Esophagus (tissue), 2 donors: Measurements from ENCODE around the gene TLE1. TPM values are rescaled to one million over a fixed set of nuclear protein-coding genes. Genes with fewer than 3 reads are reported as not detected.

ENCODE experiments used
- H3K27ac ChIP-seq, 2 donors: one replicate each; pipeline ENCODE4 v1.5.1; 2013; ENCODE audit warnings: low read depth in 2 of 2, mild to moderate bottlenecking in 2 of 2, inconsistent platforms in 1 of 2, low read length in 1 of 2, moderate library complexity in 1 of 2
- H3K27me3 ChIP-seq, 2 donors: one replicate each; pipeline ENCODE4 v1.6.1; 2013; ENCODE audit warnings: low read length in 2 of 2, control low read depth in 1 of 2, mild to moderate bottlenecking in 1 of 2; ENCODE audit not compliant: insufficient read depth in 2 of 2, control insufficient read depth in 1 of 2
- H3K36me3 ChIP-seq, 2 donors: one replicate each; pipeline ENCODE4 v1.6.1; 2013; ENCODE audit warnings: low read length in 1 of 2; ENCODE audit not compliant: control insufficient read depth in 2 of 2, insufficient read depth in 2 of 2
- H3K4me1 ChIP-seq, 2 donors: one replicate each; pipeline ENCODE4 v1.6.1; 2013; ENCODE audit warnings: low read length in 1 of 2; ENCODE audit not compliant: control insufficient read depth in 2 of 2, insufficient read depth in 2 of 2
- H3K4me3 ChIP-seq, 2 donors: one replicate each; pipeline ENCODE4 v1.5.1; 2013; ENCODE audit warnings: low read length in 2 of 2, mild to moderate bottlenecking in 2 of 2, low read depth in 1 of 2, moderate library complexity in 1 of 2
- H3K9me3 ChIP-seq, 2 donors: one replicate each; pipeline ENCODE4 v1.6.1; 2013; ENCODE audit warnings: mild to moderate bottlenecking in 2 of 2, low read depth in 1 of 2, low read length in 1 of 2, moderate library complexity in 1 of 2; ENCODE audit not compliant: control insufficient read depth in 2 of 2, insufficient read depth in 1 of 2
- WGBS, 2 donors: extraction: QIAGEN DNeasy Blood & Tissue Kit; methylation state at CpG; one replicate each; pipeline ENCODE4 v1.1.7; 2013; 5-methylcytosine and 5-hydroxymethylcytosine counted together
- polyA plus RNA-seq, 2 donors: library from polyadenylated mRNA; stranded (reverse); fragments of 200-250 nt; gene quantifications; one replicate each; pipeline ENCODE4 v1.2.3, GENCODE V29; 2013
- donor health status: healthy with polysubstance abuse.
- donor health status: Bipolar disorder and iron deficiency.

TLE1 gene
- polyA plus RNA-seq, 2 donors: 11.1 to 14.7 TPM

DNA sequence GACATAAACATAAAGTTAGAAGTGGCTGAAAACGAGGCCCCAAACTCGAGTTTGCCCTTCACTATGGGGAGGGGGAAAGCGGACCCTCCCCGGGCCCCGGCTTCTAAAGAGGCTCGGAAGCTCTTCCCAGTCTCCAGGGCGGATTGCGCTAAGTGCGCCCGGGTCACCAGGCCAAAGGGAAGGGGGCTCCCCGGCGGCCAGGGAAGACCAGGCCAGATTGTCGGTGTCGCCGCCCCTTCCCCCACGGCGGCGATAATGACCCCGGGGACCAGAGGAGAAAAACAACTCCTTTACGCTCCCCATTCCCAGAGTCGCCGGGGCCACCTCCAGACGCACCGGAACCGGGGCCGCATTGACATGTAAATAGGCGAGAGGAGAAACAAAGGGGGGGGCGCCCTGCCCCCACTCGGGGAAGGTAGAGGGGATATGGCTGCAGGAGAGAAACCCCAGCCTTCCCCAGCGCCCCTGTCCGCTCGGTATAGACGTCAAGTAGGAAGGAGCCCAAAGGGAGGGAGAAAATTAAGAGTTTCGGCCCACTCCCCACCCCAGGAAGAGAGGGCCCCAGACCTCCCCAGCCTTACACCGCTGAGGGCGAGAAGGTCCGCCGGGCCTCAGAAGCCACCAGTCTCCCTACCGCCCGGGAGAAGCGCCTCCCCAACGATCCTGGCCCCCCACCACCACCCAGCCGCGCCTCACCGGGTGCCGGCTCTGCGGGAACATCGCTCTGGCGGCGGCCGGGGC is 1.7 kb downstream of the TLE1 start:
- H3K4me3 ChIP-seq: peak overlapping the region; percentile 83 to 94
- H3K27me3 ChIP-seq: no peaks in the 10 kb centered on the region
- H3K4me1 ChIP-seq: no peaks in the 10 kb centered on the region
- peak overlapping the region; percentile 93 for H3K27ac ChIP-seq
- H3K9me3 ChIP-seq: no peaks in the 10 kb centered on the region
- no peaks in the 10 kb centered on the region for H3K36me3 ChIP-seq
- WGBS, 2 donors: 1 to 2% methylated on average over 41 to 51 of the region's 51 CpGs

DNA sequence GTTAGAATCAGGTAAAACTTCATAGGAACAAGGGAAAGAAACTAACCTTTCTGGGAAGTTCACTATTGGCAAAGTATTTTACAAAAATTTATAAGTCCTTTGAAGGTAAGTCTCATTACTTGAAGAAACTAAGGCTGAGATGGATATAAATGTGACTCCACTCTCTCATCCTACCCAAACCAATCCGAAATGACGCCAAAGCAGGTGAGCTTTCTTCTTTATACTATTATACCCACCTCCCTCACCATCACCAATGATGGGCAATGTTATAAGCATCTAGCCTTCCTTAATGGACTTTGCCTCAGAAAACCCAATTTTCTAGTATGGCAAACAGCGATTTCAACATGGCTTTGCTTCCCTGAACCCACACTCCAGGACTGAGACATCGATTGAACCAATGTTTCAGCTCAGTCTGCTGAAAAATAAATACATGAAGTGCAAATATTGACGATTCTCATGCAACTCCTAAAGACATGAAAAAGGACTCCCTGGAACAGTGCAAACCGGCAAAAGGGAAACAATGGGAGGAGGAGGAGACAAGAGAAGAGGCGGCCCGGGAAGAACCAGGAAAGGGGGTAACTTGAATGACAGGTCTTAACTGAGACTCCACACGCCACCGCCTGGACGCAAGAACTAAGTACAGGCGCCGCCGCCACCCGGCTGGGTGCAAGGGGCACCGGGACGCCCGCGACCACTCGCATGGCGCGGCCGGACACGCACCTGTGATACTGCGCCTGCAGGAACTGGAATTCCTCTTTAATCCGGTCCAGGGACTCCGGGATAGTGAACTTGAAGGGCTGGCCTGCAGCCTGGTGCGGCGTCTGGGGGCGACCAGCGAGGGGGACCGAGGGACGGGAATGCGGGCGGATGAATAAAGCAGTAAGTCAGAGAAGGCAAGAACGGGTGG is 2.5 kb downstream of the TLE1 start:
- H3K36me3 ChIP-seq: no peaks in the 10 kb centered on the region
- H3K27me3 ChIP-seq: no peaks in the 10 kb centered on the region
- H3K4me3 ChIP-seq: peak overlapping the region; percentile 83 to 94
- no peaks in the 10 kb centered on the region for H3K4me1 ChIP-seq
- H3K9me3 ChIP-seq: no peaks in the 10 kb centered on the region
- H3K27ac ChIP-seq: peak overlapping the region; percentile 93
- WGBS, 2 donors: 4 to 5% methylated on average over 36 of the region's 36 CpGs

DNA sequence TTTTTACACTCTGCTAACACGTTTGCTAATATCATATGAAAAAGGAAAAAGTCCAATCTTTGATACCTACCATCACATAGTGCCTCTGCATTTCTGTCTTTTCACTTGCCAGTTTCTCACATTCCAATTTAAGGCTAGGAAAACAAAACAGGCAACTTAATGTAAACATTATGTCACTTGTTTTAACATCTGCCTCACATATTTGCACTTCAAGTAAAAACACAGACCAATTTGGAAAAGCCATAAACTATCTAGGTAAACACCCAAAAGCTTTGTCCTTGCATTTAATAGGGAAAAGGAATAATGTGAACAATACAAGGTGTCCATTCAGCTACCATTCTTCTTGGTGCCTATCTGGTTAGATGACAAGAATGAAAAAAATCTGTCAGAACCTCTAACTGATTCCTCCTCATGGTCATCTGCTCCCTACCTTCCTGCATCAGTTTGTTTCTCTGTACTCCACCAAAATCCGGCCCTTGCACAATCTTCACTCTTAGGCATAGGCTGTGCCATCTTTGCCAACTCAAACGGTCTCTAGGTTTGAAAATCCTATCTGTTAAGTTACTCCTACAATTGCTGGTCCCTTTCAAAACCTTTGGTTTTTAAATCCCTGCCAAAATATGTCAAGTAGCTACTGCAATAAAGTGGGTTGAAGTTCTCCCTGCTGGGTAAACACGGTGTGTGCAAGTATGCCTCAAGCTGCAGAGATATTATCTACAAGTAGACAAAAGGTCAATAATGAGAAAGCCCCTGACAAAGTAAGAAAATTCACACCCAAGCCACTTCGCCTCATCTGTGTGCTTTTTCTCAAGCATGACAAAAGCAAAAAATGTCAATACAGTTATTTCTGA is 3.4 kb downstream of the TLE1 start:
- 33 to 44% methylated on average over 5 of the region's 5 CpGs for WGBS, 2 donors
- no peaks in the 10 kb centered on the region for H3K9me3 ChIP-seq
- no peak overlapping the region for H3K27ac ChIP-seq
- H3K36me3 ChIP-seq: no peaks in the 10 kb centered on the region
- H3K4me3 ChIP-seq: peak overlapping the region in 1 of 2 donors; percentile 94
- H3K27me3 ChIP-seq: no peaks in the 10 kb centered on the region
- H3K4me1 ChIP-seq: no peaks in the 10 kb centered on the region

DNA sequence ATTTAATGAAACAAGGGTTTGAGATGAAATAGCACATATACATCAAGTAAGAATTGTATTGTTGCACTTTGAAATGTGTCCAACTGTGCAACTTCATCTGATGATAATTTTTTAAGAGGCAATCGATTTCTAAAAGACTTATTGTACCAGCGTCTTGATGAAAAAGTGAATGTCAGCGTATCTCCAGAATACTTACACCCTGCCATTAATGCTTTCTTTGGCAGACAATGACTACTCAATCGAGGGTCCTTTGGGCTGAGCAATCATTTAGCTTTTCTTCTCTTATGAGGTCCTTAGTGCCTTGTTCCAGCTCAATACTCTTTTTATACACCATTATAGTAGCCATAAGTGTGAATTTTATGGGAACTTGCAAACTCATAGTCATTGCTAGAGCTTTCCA is 4.7 kb downstream of the TLE1 start:
- H3K36me3 ChIP-seq: no peaks in the 10 kb centered on the region
- H3K9me3 ChIP-seq: no peaks in the 10 kb centered on the region
- H3K4me3 ChIP-seq: no peak overlapping the region
- no peak overlapping the region for H3K27ac ChIP-seq
- WGBS, 2 donors: 79 to 82% methylated on average over 4 of the region's 4 CpGs
- H3K27me3 ChIP-seq: no peaks in the 10 kb centered on the region
- H3K4me1 ChIP-seq: no peaks in the 10 kb centered on the region

DNA sequence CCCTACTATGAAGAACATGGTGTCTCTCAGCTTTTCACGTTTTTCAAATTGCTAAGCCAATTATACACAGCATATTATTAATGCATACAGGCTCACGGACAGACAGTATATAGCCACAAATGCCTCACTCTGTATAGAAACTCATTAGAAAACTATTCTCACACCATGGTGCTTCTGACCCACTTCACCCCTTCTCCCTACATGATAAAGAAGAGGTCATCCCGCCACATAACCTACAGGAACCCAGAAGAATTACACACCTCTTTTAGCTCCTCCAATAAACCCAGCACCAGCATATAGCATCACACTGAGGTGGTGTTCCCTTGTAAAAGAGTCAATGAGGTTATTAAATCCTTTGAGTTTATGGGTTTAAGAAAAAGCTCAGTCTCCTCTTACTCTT is 5.6 kb downstream of the TLE1 start:
- Histone ChIP-seq H3K4me1 (no peaks in the 10 kb centered on the region), H3K9me3 (no peaks in the 10 kb centered on the region), H3K36me3 (no peaks in the 10 kb centered on the region), H3K27ac (no peak overlapping the region), H3K4me3 (no peak overlapping the region), H3K27me3 (no peaks in the 10 kb centered on the region)
- 81 to 82% methylated on average over 3 of the region's 3 CpGs for WGBS, 2 donors

DNA sequence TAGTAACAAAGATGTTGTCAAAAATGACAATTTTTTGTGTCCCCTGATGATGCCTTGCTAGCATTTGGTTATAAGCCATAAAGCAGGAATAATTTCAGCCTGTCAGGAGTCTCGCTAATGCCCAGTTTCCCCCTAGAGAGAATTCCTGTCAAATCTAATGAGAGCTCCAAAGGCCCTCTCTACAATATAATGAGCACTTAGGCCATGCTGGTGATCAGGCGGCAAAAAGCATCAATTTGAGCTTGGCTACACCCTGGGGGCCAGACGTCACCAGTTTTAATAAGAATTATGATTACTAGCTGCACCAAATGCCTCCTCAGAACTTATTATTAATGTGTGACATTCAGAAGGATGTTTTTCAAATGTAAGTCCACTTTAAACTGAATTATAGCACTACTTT is 6.1 kb downstream of the TLE1 start:
- no peaks in the 10 kb centered on the region for H3K27me3 ChIP-seq
- H3K4me1 ChIP-seq: no peaks in the 10 kb centered on the region
- H3K4me3 ChIP-seq: no peak overlapping the region
- 74 to 77% methylated on average over 3 of the region's 3 CpGs for WGBS, 2 donors
- H3K9me3 ChIP-seq: no peaks in the 10 kb centered on the region
- no peak overlapping the region for H3K27ac ChIP-seq
- peaks cover 0 to 2% of the 10 kb centered on the region in 2 donors for H3K36me3 ChIP-seq

DNA sequence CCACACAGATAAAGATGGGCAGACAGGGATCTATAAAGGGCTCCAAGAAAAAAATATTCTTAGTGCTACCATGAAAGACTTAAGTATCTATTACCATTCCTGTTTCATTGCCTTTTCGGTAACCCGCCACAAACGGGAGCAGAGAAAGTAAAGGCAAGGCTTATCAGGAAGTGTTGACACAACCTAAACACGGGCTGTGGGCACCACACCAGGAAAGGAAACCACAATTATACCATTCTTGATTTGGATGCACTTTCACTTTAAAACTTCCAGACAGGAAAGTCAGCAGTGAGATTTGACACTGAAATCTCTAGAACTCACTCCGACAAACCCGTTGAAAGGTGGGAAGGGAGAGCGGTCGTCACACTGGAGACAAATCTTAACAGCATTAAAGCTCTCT is 6.5 kb downstream of the TLE1 start:
- WGBS, 2 donors: 27 to 48% methylated on average over 8 of the region's 8 CpGs
- Histone ChIP-seq H3K4me1 (no peaks in the 10 kb centered on the region), H3K36me3 (peaks cover 0 to 2% of the 10 kb centered on the region in 2 donors)

DNA sequence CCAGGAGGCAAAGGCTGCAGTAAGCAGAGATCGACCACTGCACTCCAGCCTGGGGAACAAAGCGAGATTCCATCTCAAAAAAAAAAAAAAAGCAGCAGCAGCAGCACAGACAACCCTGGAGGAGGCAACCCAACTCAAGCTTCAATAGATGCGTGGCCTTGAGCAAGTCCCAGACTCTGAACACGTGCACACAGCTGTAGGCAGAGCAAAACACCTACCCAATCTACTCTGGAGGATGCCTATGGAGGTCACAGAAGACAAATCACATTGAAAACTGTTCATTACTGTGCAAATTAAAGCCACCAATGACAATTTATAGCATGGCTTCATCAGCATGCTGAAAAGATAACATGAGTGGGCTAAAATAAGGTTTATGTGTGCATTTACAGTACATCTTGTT is 7.2 kb downstream of the TLE1 start:
- H3K27me3 ChIP-seq: no peaks in the 10 kb centered on the region
- 81 to 94% methylated on average over 4 of the region's 4 CpGs for WGBS, 2 donors
- H3K36me3 ChIP-seq: peaks cover 0 to 2% of the 10 kb centered on the region in 2 donors
- no peak overlapping the region for H3K27ac ChIP-seq
- H3K4me3 ChIP-seq: no peak overlapping the region
- no peaks in the 10 kb centered on the region for H3K9me3 ChIP-seq
- H3K4me1 ChIP-seq: no peaks in the 10 kb centered on the region

More for the DNA sequence above, 6.5 kb downstream of the TLE1 start:
- no peak overlapping the region for H3K27ac ChIP-seq
- no peak overlapping the region for H3K4me3 ChIP-seq
- H3K9me3 ChIP-seq: no peaks in the 10 kb centered on the region
- no peaks in the 10 kb centered on the region for H3K27me3 ChIP-seq

DNA sequence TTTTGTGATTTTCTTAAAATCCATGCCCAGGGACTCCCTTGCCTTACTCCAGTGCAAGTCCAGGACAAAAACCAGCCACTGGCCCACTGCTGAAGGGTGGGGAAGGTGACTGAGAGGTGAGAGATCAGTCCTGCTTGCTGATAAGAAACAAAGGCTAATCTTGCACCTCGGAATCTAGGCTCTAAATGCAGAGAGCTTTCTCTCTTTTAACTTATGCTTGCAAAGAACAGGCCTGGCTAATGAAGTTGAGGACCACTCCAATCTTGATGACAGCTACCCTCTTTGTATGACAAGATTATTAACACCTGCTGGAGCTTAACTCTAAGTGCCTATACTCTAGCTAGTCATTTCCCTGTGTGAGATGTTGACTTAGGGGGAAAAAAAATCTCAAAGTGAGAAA is 8.8 kb downstream of the TLE1 start:
- Histone ChIP-seq H3K4me1 (no peaks in the 10 kb centered on the region), H3K36me3 (peaks cover 0 to 2% of the 10 kb centered on the region in 2 donors), H3K4me3 (no peak overlapping the region), H3K9me3 (no peaks in the 10 kb centered on the region), H3K27me3 (no peaks in the 10 kb centered on the region), H3K27ac (no peak overlapping the region)
- WGBS, 2 donors: 63 to 84% methylated on average over 1 of the region's 1 CpG
